ENCODE measurements around the gene ZNF644.

DNA sequence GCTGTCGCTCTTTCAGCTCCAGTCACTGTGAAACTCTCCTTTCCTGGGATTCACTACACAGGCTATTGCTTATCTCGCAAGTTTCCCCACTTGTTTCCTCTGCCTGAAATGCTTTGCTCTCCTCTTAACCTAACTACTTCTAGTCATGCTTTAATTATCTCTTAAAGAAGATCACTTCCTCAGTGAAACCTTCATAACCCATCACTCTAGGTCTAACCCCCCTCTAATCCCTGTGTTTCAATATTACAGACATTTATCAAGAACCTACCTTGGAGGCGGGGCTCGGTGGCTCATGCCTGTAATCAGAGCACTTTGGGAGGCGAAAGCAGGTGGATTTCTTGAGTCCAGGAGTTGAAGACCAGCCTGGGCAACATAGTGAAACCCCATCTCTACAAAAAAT is 16.7 kb upstream of the ZNF644 start:
- TF ChIP-seq CTCF (IDR thresholded peaks at IDR 0.05), result no peak
- TF ChIP-seq ZFX (IDR thresholded peaks at IDR 0.05; ENCODE audit: borderline replicate concordance), result no peak

Data from 22Rv1 (cell line).